ENCODE results near the gene GSTO2.

- no peak for TF ChIP-seq RAD21 (IDR thresholded peaks at IDR 0.05; ENCODE audit: low read length)
- TF ChIP-seq, protein P1, sequence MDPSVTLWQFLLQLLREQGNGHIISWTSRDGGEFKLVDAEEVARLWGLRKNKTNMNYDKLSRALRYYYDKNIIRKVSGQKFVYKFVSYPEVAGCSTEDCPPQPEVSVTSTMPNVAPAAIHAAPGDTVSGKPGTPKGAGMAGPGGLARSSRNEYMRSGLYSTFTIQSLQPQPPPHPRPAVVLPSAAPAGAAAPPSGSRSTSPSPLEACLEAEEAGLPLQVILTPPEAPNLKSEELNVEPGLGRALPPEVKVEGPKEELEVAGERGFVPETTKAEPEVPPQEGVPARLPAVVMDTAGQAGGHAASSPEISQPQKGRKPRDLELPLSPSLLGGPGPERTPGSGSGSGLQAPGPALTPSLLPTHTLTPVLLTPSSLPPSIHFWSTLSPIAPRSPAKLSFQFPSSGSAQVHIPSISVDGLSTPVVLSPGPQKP (IDR thresholded peaks at IDR 0.05; ENCODE audit: borderline replicate concordance, low read depth, low read length), result no peak
- TF ChIP-seq, protein P2, sequence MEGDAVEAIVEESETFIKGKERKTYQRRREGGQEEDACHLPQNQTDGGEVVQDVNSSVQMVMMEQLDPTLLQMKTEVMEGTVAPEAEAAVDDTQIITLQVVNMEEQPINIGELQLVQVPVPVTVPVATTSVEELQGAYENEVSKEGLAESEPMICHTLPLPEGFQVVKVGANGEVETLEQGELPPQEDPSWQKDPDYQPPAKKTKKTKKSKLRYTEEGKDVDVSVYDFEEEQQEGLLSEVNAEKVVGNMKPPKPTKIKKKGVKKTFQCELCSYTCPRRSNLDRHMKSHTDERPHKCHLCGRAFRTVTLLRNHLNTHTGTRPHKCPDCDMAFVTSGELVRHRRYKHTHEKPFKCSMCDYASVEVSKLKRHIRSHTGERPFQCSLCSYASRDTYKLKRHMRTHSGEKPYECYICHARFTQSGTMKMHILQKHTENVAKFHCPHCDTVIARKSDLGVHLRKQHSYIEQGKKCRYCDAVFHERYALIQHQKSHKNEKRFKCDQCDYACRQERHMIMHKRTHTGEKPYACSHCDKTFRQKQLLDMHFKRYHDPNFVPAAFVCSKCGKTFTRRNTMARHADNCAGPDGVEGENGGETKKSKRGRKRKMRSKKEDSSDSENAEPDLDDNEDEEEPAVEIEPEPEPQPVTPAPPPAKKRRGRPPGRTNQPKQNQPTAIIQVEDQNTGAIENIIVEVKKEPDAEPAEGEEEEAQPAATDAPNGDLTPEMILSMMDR (conservative IDR thresholded peaks at IDR 0.05; ENCODE audit: low read depth, low read length), result no peak
- no peak for TF ChIP-seq POLR2A (IDR thresholded peaks at IDR 0.05; ENCODE audit: low read depth, low read length)
- TF ChIP-seq SMC3 (IDR thresholded peaks at IDR 0.05; ENCODE audit: low read depth, low read length), result no peak
- no peak for TF ChIP-seq NFE2L2 (IDR thresholded peaks at IDR 0.05; ENCODE audit: low read depth, low read length)
Observed at GRCh38 chr10:104318326-104318725, 49.3 kb downstream of the GSTO2 start.

Measured in IMR-90 (cell line).